ENCODE data around the gene CRACDL. TPM values are rescaled to one million over a fixed set of nuclear protein-coding genes. Genes with fewer than 3 reads are reported as not detected.

CRACDL gene
- total and polyA plus RNA-seq, 2 donors (not counting 1 experiment from before 2014, with no cell fraction given): 0.25 TPM; not detected in 1

GRCh38 chr2:98796775-98797544 is 139.1 kb downstream of the CRACDL start:
- Histone ChIP-seq H3K4me1 (ENCODE audit: control insufficient read depth in 2 of 2, insufficient read depth in 2 of 2, low read length in 2 of 2) (no peaks in the 10 kb centered on the region), H2AFZ (ENCODE audit: insufficient read depth, low read depth, low read length, poor library complexity, severe bottlenecking) (no peak overlapping the region), H3K9ac (ENCODE audit: low read length) (no peak overlapping the region), H3K4me2 (replicated peaks; ENCODE audit: low read depth, low read length, poor library complexity, severe bottlenecking) (no peak overlapping the region), H3K27me3 (replicated peaks in 1 of 4; ENCODE audit: control extremely low read depth in 1 of 4, control insufficient read depth in 3 of 4, insufficient read depth in 4 of 4, low read length in 3 of 4) (no peaks in the 10 kb centered on the region), H3K9me3 (ENCODE audit: control extremely low read depth in 1 of 3, control insufficient read depth in 2 of 3, insufficient read depth in 1 of 3, low read length in 2 of 3) (no peaks in the 10 kb centered on the region), H4K20me1 (ENCODE audit: control insufficient read depth, insufficient read depth, low read length, poor library complexity, severe bottlenecking) (no peaks in the 10 kb centered on the region), H3K36me3 (replicated peaks in 1 of 2; ENCODE audit: control extremely low read depth in 1 of 2, control insufficient read depth in 1 of 2, extremely low read depth in 1 of 2, insufficient read depth in 2 of 2, low read length in 1 of 2) (no peaks in the 10 kb centered on the region), H3K4me3 (ENCODE audit: control extremely low read depth in 1 of 5, extremely low read depth in 1 of 5, insufficient read depth in 1 of 5, low read depth in 2 of 5, low read length in 4 of 5) (no peak overlapping the region), H3K79me2 (ENCODE audit: control insufficient read depth, insufficient read depth, low read length) (no peaks in the 10 kb centered on the region), H3K27ac (ENCODE audit: low read length in 2 of 2) (no peak overlapping the region)
- no peak overlapping the region for H3K27ac Mint-ChIP-seq
- peaks cover 2% of the 10 kb centered on the region for H3K27me3 Mint-ChIP-seq
- intact Hi-C loops (cut with micrococcal nuclease): no loop called here
- no peak for DNase-seq
- ATAC-seq (ENCODE audit: low read depth): no peak
- ChIA-PET CTCF (interaction anchor here (1.2 kb wide), 1 partner anchor 148 kb away, joined by 4 read pairs; no protein-coding TSS in a partner anchor), POLR2A (no interaction called here)
- no peaks in the 10 kb centered on the region for H3K4me1 Mint-ChIP-seq
- no peaks in the 10 kb centered on the region for H3K9me3 Mint-ChIP-seq (ENCODE audit: insufficient read depth)
- WGBS (ENCODE audit: insufficient coverage): 95% methylated on average over 14 of the region's 19 CpGs
- no peak for TF ChIP-seq CTCF (IDR thresholded peaks at IDR 0.05)
- no peak overlapping the region for H3K4me3 Mint-ChIP-seq

- Histone ChIP-seq H3K4me3 (ENCODE audit: control extremely low read depth in 1 of 5, extremely low read depth in 1 of 5, insufficient read depth in 1 of 5, low read depth in 2 of 5, low read length in 4 of 5) (no peak overlapping the region), H3K9ac (ENCODE audit: low read length) (no peak overlapping the region), H3K79me2 (ENCODE audit: control insufficient read depth, insufficient read depth, low read length) (no peaks in the 10 kb centered on the region), H3K36me3 (replicated peaks in 1 of 2; ENCODE audit: control extremely low read depth in 1 of 2, control insufficient read depth in 1 of 2, extremely low read depth in 1 of 2, insufficient read depth in 2 of 2, low read length in 1 of 2) (no peaks in the 10 kb centered on the region), H3K4me2 (replicated peaks; ENCODE audit: low read depth, low read length, poor library complexity, severe bottlenecking) (no peak overlapping the region), H3K4me1 (ENCODE audit: control insufficient read depth in 2 of 2, insufficient read depth in 2 of 2, low read length in 2 of 2) (no peaks in the 10 kb centered on the region), H3K27ac (ENCODE audit: low read length in 2 of 2) (no peak overlapping the region), H3K9me3 (ENCODE audit: control extremely low read depth in 1 of 3, control insufficient read depth in 2 of 3, insufficient read depth in 1 of 3, low read length in 2 of 3) (no peaks in the 10 kb centered on the region), H3K27me3 (replicated peaks in 1 of 4; ENCODE audit: control extremely low read depth in 1 of 4, control insufficient read depth in 3 of 4, insufficient read depth in 4 of 4, low read length in 3 of 4) (no peaks in the 10 kb centered on the region), H2AFZ (ENCODE audit: insufficient read depth, low read depth, low read length, poor library complexity, severe bottlenecking) (no peak overlapping the region), H4K20me1 (ENCODE audit: control insufficient read depth, insufficient read depth, low read length, poor library complexity, severe bottlenecking) (no peaks in the 10 kb centered on the region)
- ChIA-PET CTCF (interaction anchor here (1.2 kb wide), 1 partner anchor 147 kb away, joined by 4 read pairs; no protein-coding TSS in a partner anchor), POLR2A (no interaction called here)
- Mint-ChIP-seq H3K4me1 (no peaks in the 10 kb centered on the region), H3K27me3 (peaks cover 2% of the 10 kb centered on the region), H3K4me3 (no peak overlapping the region), H3K27ac (no peak overlapping the region), H3K9me3 (ENCODE audit: insufficient read depth) (no peaks in the 10 kb centered on the region)
- intact Hi-C loops (cut with micrococcal nuclease): no loop called here
- no peak for TF ChIP-seq CTCF (IDR thresholded peaks at IDR 0.05)
- no peak for TF ChIP-seq EZH2 (IDR thresholded peaks at IDR 0.05; ENCODE audit: borderline replicate concordance, insufficient read depth, low read depth, low read length, poor library complexity, severe bottlenecking)
- DNase-seq (no peak), ATAC-seq (ENCODE audit: low read depth) (no peak)
- 78% methylated on average over 10 of the region's 14 CpGs for WGBS (ENCODE audit: insufficient coverage)
These were observed 139.9 kb downstream of the CRACDL start for GRCh38 chr2:98795891-98796676.

Measured in B cell (primary cell).